Activated gamma-delta T cell treated with anti-CD3 and anti-CD28 coated beads, Interleukin-2, amount 50 U/mL, for 16 hours (primary cell): ENCODE results near the gene KRT36.

Experiments
- DNase-seq: peaks from one replicate; pipeline ENCODE4 v3.0.0-alpha.2; 2020; ENCODE audit warnings: low read depth

Gene KRT36

GRCh38 chr17:41489531-41489930, at the start of gene KRT36:
TSS of gene KRT36 (minus strand) at chr17:41489910. CDS start at chr17:41489864, 46 bp downstream.
- no peak for DNase-seq

GRCh38 chr17:41539071-41539492, 49.4 kb upstream of the KRT36 start:
- no peak for DNase-seq

GRCh38 chr17:41538565-41538991, 48.9 kb upstream of the KRT36 start:
- DNase-seq, result no peak

- no peak for DNase-seq
Observed at GRCh38 chr17:41537990-41538389, 48.3 kb upstream of the KRT36 start.

GRCh38 chr17:41537614-41537954, 47.9 kb upstream of the KRT36 start:
- no peak for DNase-seq

- DNase-seq, result no peak
Observed at GRCh38 chr17:41536741-41537613, 47.3 kb upstream of the KRT36 start.

- DNase-seq, result no peak
Observed at GRCh38 chr17:41535764-41536481, 46.2 kb upstream of the KRT36 start.

- no peak for DNase-seq
Observed at GRCh38 chr17:41534899-41535546, 45.3 kb upstream of the KRT36 start.

GRCh38 chr17:41533613-41534012, 43.9 kb upstream of the KRT36 start:
- no peak for DNase-seq

GRCh38 chr17:41532947-41533570, 43.3 kb upstream of the KRT36 start:
- DNase-seq, result no peak

- DNase-seq, result no peak
Observed at GRCh38 chr17:41531993-41532392, 42.3 kb upstream of the KRT36 start.

GRCh38 chr17:41530062-41531048, 40.6 kb upstream of the KRT36 start:
- DNase-seq, result no peak

GRCh38 chr17:41529491-41529915, 39.8 kb upstream of the KRT36 start:
- no peak for DNase-seq

- DNase-seq, result no peak
Observed at GRCh38 chr17:41528959-41529353, 39.2 kb upstream of the KRT36 start.

GRCh38 chr17:41527063-41528023, 37.6 kb upstream of the KRT36 start:
- no peak for DNase-seq

- DNase-seq, result no peak
Observed at GRCh38 chr17:41524261-41524660, 34.6 kb upstream of the KRT36 start.

- no peak for DNase-seq
Observed at GRCh38 chr17:41523787-41524186, 34.1 kb upstream of the KRT36 start.

GRCh38 chr17:41523225-41523593, 33.5 kb upstream of the KRT36 start:
- no peak for DNase-seq

GRCh38 chr17:41522301-41523224, 32.9 kb upstream of the KRT36 start:
- no peak for DNase-seq
